Glomerular endothelial cell (primary cell): ENCODE data around the gene FGGY. TPM values are rescaled to one million over a fixed set of nuclear protein-coding genes. Genes with fewer than 3 reads are reported as not detected.

Experiments
- DNase-seq: peaks from one replicate; pipeline ENCODE4 v3.0.0-alpha.2; 2011; ENCODE audit warnings: low read depth, low spot score; ENCODE audit errors: extremely low read depth
- total RNA-seq: library from RNA; depleted of rRNA; stranded (reverse); fragments of >200 nt; gene quantifications from 2 replicates; pipeline ENCODE4 v1.2.3, GENCODE V29; 2015

Gene FGGY
- total RNA-seq, 1 donor from 2014 or later = 5.8 TPM

GRCh38 chr1:59776960-59777852 lies 480.3 kb downstream of the FGGY start:
- DNase-seq = no peak

- no peak for DNase-seq
These were observed 483.1 kb downstream of the FGGY start for GRCh38 chr1:59779949-59780348.

DNA sequence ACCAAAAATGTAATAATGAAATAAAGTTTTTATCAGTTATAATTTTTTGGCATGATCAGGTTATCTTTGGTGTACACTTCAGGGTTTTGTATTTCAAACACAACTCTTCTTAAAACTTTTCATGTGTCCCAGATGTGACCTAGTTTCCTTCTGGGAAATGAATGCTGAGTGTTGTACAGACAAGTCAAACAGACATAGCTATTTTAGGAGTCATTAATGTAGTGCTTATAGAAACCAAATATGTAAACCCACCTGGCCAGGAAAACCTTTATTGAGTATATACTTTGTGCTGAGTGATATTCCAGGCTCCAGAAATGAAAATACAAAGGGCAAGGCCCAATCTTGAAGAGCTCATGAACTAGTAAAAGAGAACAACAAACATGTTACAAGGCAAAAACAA lies 491.9 kb downstream of the FGGY start:
- DNase-seq = no peak

GRCh38 chr1:59798600-59798999 lies 501.7 kb downstream of the FGGY start:
- no peak for DNase-seq

- DNase-seq = no peak
These were observed 506.7 kb downstream of the FGGY start for GRCh38 chr1:59803458-59804038.

DNA sequence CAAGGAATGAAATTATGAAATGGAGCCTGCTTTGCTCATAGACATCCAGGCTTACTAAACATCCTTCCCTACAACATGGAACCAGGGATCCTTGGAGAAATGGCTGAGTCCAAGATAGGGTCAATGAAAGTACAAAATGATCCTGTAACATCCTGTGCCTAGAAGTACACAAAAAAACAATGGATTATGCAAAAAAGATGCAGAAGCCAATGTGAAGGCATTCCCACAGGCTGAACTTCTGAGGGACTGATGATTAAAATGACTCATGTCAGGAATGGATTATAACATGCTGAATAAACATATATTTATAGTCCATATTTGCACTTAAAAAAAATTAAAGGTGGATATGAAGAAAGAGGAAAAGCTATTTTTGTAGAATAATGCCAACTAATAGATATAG lies 507.4 kb downstream of the FGGY start:
- DNase-seq = no peak

DNA sequence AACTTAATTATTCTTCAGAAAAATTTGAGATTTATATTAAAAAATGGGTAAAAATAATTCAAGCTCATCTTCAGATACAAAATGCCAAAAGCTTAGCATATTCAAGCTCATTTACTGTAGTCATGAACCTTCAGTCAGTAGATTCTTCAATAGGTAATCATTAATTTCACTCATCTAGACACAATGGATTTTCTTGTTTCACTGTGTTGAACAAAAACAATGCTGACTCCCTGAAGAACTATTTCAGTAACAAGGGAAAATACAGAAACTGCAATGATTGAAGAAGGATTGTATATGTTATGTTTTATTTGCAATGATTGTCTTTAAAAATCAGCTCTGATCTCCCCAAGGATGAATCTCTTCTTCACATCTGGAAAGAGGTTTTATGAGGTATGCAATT lies 508.7 kb downstream of the FGGY start:
- DNase-seq = no peak
